GM23338 (cell line): ENCODE data around the gene CABLES2. TPM values are rescaled to one million over a fixed set of nuclear protein-coding genes. Genes with fewer than 3 reads are reported as not detected.

Source experiments
- ATAC-seq: fragments of 200-7000 bp; cut with Tn5 transposase; 3 replicates; pipeline ENCODE4 v1.9.1; 2020
- DNase-seq: peaks from one replicate; pipeline ENCODE4 v3.0.0-alpha.2; 2015; ENCODE audit warnings: low spot score
- H2AFZ ChIP-seq: fragments of 200-600 bp; sonication (generic); 2 replicates; pipeline ENCODE4 v1.8.0; 2016; ENCODE audit warnings: antibody characterized with exemption, mild to moderate bottlenecking, moderate library complexity
- H3F3A ChIP-seq: fragments of 200-600 bp; sonication (generic); replicated peaks from 2 replicates; pipeline ENCODE4 v1.8.0; 2017; ENCODE audit warnings: antibody characterized with exemption, mixed run types, low read depth
- H3K27ac ChIP-seq: fragments of 200-600 bp; sonication (generic); 2 replicates; pipeline ENCODE4 v1.6.1; 2016; ENCODE audit warnings: low read depth
- H3K27me3 ChIP-seq: fragments of 200-600 bp; sonication (generic); 2 replicates; pipeline ENCODE4 v1.8.0; 2016; ENCODE audit warnings: mild to moderate bottlenecking, mixed run types, moderate library complexity; ENCODE audit not compliant: insufficient read depth
- H3K36me3 ChIP-seq: fragments of 200-600 bp; sonication (generic); 2 replicates; pipeline ENCODE4 v1.8.0; 2016; ENCODE audit warnings: mild to moderate bottlenecking; ENCODE audit not compliant: insufficient read depth
- H3K4me1 ChIP-seq: fragments of 200-600 bp; sonication (generic); 2 replicates; pipeline ENCODE4 v1.8.0; 2016; ENCODE audit warnings: mild to moderate bottlenecking, moderate library complexity; ENCODE audit not compliant: insufficient read depth
- H3K4me2 ChIP-seq: fragments of 200-600 bp; sonication (generic); 2 replicates; pipeline ENCODE4 v1.7.1; 2017; ENCODE audit warnings: mixed run types
- H3K4me3 ChIP-seq: fragments of 200-600 bp; sonication (generic); 2 replicates; pipeline ENCODE4 v1.6.1; 2016; ENCODE audit warnings: mixed run types
- H3K79me2 ChIP-seq: fragments of 200-600 bp; sonication (generic); replicated peaks from 2 replicates; pipeline ENCODE4 v1.8.0; 2017; ENCODE audit warnings: mild to moderate bottlenecking; ENCODE audit not compliant: insufficient read depth
- H3K9me2 ChIP-seq: fragments of 200-600 bp; sonication (generic); 2 replicates; pipeline ENCODE4 v1.8.0; 2017; ENCODE audit not compliant: insufficient read depth
- H4K20me1 ChIP-seq: fragments of 200-600 bp; sonication (generic); replicated peaks from 2 replicates; pipeline ENCODE4 v1.8.0; 2017; ENCODE audit warnings: mild to moderate bottlenecking; ENCODE audit not compliant: insufficient read depth
- H3K27ac Mint-ChIP-seq: 2 replicates; pipeline ENCODE4 v1.8.0; 2020; ENCODE audit warnings: inconsistent platforms, mild to moderate bottlenecking, moderate library complexity, mixed read lengths
- H3K27me3 Mint-ChIP-seq: 3 replicates; pipeline ENCODE4 v1.8.0; 2022; ENCODE audit warnings: low read depth, mild to moderate bottlenecking, moderate library complexity, mixed read lengths, inconsistent platforms; ENCODE audit not compliant: insufficient read depth, poor library complexity
- H3K36me3 Mint-ChIP-seq: 3 replicates; pipeline ENCODE4 v1.8.0; 2021; ENCODE audit warnings: low read depth, mild to moderate bottlenecking, inconsistent platforms, moderate library complexity, mixed read lengths
- H3K4me1 Mint-ChIP-seq: 3 replicates; pipeline ENCODE4 v1.8.0; 2020; ENCODE audit warnings: mild to moderate bottlenecking, inconsistent platforms, mixed read lengths
- H3K4me3 Mint-ChIP-seq: 3 replicates; pipeline ENCODE4 v1.8.0; 2021; ENCODE audit warnings: moderate library complexity, mild to moderate bottlenecking, inconsistent platforms, mixed read lengths
- H3K9me3 Mint-ChIP-seq: 3 replicates; pipeline ENCODE4 v1.8.0; 2020; ENCODE audit warnings: moderate library complexity, mild to moderate bottlenecking, inconsistent platforms, mixed read lengths
- CREB1 ChIP-seq: fragments of 250-450 bp; sonication (Bioruptor Pico); IDR thresholded peaks from 2 replicates; pipeline ENCODE4 v1.5.0; 2020; ENCODE audit warnings: low read depth, mild to moderate bottlenecking, moderate library complexity
- EZH2 ChIP-seq: fragments of 200-600 bp; sonication (generic); IDR thresholded peaks from one replicate; pipeline ENCODE4 v1.8.0; 2017; ENCODE audit warnings: antibody characterized with exemption, mild to moderate bottlenecking, low read depth; ENCODE audit not compliant: unreplicated experiment
- EZH2phosphoT487 ChIP-seq: fragments of 200-600 bp; sonication (generic); IDR thresholded peaks from one replicate; pipeline ENCODE4 v1.8.1; 2018; ENCODE audit warnings: antibody characterized with exemption; ENCODE audit not compliant: unreplicated experiment
- JUNB ChIP-seq: IDR thresholded peaks from one replicate; pipeline ENCODE4 v1.6.1; 2016; ENCODE audit warnings: antibody characterized with exemption; ENCODE audit not compliant: unreplicated experiment
- NANOG ChIP-seq: IDR thresholded peaks from 2 replicates; pipeline ENCODE4 v1.6.1; 2016; ENCODE audit warnings: antibody characterized with exemption, borderline replicate concordance
- POLR2AphosphoS5 ChIP-seq: IDR thresholded peaks from 2 replicates; pipeline ENCODE4 v1.6.1; 2016; ENCODE audit warnings: antibody characterized with exemption, low read depth
- STAT1 ChIP-seq: IDR thresholded peaks from one replicate; pipeline ENCODE4 v1.6.1; 2016; ENCODE audit warnings: antibody characterized with exemption; ENCODE audit not compliant: unreplicated experiment
- ZNF114 ChIP-seq: fragments of 250-450 bp; sonication (Bioruptor Pico); IDR thresholded peaks from 2 replicates; pipeline ENCODE4 v1.5.0; 2020; ENCODE audit warnings: mild to moderate bottlenecking, moderate library complexity
- ZNF331 ChIP-seq: fragments of 250-450 bp; sonication (Bioruptor Pico); IDR thresholded peaks from 2 replicates; pipeline ENCODE4 v1.5.0; 2020; ENCODE audit warnings: low read depth, mild to moderate bottlenecking, moderate library complexity
- polyA plus RNA-seq: library from polyadenylated mRNA; unstranded; fragments of >200 nt; fragmentation: Nextera tagmentation; extraction: Ambion mirVana; gene quantifications from 2 replicates; pipeline ENCODE4 v1.2.1, GENCODE V29; 2016
- total RNA-seq: library from RNA; depleted of rRNA; stranded (reverse); fragments of >200 nt; shearing (Covaris generic); gene quantifications from 2 replicates; pipeline ENCODE4 v1.2.3, GENCODE V29; 2014
- TF ChIP-seq, protein P1 (sequence below): fragments of 250-450 bp; sonication (Bioruptor Pico); IDR thresholded peaks from 2 replicates; pipeline ENCODE4 v1.5.0; 2020; ENCODE audit warnings: mild to moderate bottlenecking, moderate library complexity
- TF ChIP-seq, protein P2 (sequence below), 2 experiments: fragments of 200-600 bp in 1 of 2; sonication (generic) in 1 of 2; conservative IDR thresholded peaks; 2 replicates each; pipeline versions ENCODE4 v1.5.1 to v1.6.1; 2016 to 2017; ENCODE audit warnings: antibody characterized with exemption in 2 of 2, low read depth in 2 of 2, mild to moderate bottlenecking in 2 of 2, moderate library complexity in 1 of 2
- TF ChIP-seq, protein P3 (sequence below): IDR thresholded peaks from 2 replicates; pipeline ENCODE4 v1.6.1; 2016; ENCODE audit warnings: antibody characterized with exemption
- TF ChIP-seq, protein P4 (sequence below): IDR thresholded peaks from one replicate; pipeline ENCODE4 v1.6.1; 2018; ENCODE audit warnings: antibody characterized with exemption; ENCODE audit not compliant: unreplicated experiment

The CABLES2 gene
- total and polyA plus RNA-seq, 2 experiments from 2014 or later: 4.3 to 12.7 TPM

DNA sequence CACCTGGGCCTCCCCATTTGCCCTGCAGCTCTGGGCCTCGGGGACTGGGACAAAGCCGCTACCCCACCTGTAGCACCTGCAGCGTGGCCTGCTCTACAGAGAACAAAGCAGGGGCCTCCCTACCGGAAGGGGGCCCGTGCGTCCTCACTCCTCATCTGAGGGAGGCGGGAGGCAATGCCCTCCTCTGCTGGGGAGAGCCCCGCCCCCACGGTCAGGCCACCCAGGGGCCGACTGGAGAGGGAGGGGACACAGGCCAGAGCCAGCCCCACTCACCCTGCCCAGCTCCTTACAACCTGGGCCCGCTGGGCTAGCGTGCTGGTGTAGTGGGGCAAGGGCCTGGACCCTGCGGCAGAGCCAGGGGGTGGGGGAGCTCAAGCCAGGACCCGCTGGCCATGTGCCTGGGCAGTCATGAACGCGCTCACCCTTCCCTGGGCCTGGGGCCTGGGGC is 48.0 kb downstream of the CABLES2 start:
- no peak for ATAC-seq
- H3K4me1 Mint-ChIP-seq: peaks cover 42% of the 10 kb centered on the region
- H3K27ac Mint-ChIP-seq: peak overlapping the region; percentile 90; the same call in 1 of the 2 replicates
- Histone ChIP-seq H3K9me2 (no peaks in the 10 kb centered on the region), H3K4me1 (peaks cover 54% of the 10 kb centered on the region), H3K27ac (0 out of 2 replicates have a peak overlapping the region, but pooled peaks have one; percentile 63), H3K36me3 (no peaks in the 10 kb centered on the region; the same call in 1 of the 2 replicates), H3F3A (peaks cover 16% of the 10 kb centered on the region), H3K4me2 (no peak overlapping the region), H2AFZ (no peak overlapping the region), H4K20me1 (peaks cover 12% of the 10 kb centered on the region), H3K4me3 (no peak overlapping the region), H3K27me3 (no peaks in the 10 kb centered on the region), H3K79me2 (peaks cover 90% of the 10 kb centered on the region)
- peaks cover 15% of the 10 kb centered on the region for H3K27me3 Mint-ChIP-seq
- peaks cover 3% of the 10 kb centered on the region; the same call in 1 of the 3 replicates for H3K36me3 Mint-ChIP-seq
- TF ChIP-seq CREB1 (no peak), ZNF114 (CRISPR knock-in tag) (no peak), EZH2 (no peak), NANOG (no peak), ZNF331 (CRISPR knock-in tag) (no peak), STAT1 (no peak), POLR2AphosphoS5 (no peak), JUNB (no peak), EZH2phosphoT487 (no peak)
- TF ChIP-seq, protein P1, sequence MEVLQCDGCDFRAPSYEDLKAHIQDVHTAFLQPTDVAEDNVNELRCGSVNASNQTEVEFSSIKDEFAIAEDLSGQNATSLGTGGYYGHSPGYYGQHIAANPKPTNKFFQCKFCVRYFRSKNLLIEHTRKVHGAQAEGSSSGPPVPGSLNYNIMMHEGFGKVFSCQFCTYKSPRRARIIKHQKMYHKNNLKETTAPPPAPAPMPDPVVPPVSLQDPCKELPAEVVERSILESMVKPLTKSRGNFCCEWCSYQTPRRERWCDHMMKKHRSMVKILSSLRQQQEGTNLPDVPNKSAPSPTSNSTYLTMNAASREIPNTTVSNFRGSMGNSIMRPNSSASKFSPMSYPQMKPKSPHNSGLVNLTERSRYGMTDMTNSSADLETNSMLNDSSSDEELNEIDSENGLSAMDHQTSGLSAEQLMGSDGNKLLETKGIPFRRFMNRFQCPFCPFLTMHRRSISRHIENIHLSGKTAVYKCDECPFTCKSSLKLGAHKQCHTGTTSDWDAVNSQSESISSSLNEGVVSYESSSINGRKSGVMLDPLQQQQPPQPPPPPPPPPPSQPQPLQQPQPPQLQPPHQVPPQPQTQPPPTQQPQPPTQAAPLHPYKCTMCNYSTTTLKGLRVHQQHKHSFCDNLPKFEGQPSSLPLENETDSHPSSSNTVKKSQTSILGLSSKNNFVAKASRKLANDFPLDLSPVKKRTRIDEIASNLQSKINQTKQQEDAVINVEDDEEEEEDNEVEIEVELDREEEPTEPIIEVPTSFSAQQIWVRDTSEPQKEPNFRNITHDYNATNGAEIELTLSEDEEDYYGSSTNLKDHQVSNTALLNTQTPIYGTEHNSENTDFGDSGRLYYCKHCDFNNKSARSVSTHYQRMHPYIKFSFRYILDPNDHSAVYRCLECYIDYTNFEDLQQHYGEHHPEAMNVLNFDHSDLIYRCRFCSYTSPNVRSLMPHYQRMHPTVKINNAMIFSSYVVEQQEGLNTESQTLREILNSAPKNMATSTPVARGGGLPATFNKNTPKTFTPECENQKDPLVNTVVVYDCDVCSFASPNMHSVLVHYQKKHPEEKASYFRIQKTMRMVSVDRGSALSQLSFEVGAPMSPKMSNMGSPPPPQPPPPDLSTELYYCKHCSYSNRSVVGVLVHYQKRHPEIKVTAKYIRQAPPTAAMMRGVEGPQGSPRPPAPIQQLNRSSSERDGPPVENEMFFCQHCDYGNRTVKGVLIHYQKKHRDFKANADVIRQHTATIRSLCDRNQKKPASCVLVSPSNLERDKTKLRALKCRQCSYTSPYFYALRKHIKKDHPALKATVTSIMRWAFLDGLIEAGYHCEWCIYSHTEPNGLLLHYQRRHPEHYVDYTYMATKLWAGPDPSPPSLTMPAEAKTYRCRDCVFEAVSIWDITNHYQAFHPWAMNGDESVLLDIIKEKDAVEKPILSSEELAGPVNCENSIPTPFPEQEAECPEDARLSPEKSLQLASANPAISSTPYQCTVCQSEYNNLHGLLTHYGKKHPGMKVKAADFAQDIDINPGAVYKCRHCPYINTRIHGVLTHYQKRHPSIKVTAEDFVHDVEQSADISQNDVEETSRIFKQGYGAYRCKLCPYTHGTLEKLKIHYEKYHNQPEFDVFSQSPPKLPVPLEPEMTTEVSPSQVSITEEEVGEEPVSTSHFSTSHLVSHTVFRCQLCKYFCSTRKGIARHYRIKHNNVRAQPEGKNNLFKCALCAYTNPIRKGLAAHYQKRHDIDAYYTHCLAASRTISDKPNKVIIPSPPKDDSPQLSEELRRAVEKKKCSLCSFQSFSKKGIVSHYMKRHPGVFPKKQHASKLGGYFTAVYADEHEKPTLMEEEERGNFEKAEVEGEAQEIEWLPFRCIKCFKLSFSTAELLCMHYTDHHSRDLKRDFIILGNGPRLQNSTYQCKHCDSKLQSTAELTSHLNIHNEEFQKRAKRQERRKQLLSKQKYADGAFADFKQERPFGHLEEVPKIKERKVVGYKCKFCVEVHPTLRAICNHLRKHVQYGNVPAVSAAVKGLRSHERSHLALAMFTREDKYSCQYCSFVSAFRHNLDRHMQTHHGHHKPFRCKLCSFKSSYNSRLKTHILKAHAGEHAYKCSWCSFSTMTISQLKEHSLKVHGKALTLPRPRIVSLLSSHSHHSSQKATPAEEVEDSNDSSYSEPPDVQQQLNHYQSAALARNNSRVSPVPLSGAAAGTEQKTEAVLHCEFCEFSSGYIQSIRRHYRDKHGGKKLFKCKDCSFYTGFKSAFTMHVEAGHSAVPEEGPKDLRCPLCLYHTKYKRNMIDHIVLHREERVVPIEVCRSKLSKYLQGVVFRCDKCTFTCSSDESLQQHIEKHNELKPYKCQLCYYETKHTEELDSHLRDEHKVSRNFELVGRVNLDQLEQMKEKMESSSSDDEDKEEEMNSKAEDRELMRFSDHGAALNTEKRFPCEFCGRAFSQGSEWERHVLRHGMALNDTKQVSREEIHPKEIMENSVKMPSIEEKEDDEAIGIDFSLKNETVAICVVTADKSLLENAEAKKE (CRISPR knock-in tag): no peak
- TF ChIP-seq, protein P2, sequence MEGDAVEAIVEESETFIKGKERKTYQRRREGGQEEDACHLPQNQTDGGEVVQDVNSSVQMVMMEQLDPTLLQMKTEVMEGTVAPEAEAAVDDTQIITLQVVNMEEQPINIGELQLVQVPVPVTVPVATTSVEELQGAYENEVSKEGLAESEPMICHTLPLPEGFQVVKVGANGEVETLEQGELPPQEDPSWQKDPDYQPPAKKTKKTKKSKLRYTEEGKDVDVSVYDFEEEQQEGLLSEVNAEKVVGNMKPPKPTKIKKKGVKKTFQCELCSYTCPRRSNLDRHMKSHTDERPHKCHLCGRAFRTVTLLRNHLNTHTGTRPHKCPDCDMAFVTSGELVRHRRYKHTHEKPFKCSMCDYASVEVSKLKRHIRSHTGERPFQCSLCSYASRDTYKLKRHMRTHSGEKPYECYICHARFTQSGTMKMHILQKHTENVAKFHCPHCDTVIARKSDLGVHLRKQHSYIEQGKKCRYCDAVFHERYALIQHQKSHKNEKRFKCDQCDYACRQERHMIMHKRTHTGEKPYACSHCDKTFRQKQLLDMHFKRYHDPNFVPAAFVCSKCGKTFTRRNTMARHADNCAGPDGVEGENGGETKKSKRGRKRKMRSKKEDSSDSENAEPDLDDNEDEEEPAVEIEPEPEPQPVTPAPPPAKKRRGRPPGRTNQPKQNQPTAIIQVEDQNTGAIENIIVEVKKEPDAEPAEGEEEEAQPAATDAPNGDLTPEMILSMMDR (conservative IDR thresholded peaks at IDR 0.05; ENCODE audit: low read depth in 2 of 2): no peak
- TF ChIP-seq, protein P3, sequence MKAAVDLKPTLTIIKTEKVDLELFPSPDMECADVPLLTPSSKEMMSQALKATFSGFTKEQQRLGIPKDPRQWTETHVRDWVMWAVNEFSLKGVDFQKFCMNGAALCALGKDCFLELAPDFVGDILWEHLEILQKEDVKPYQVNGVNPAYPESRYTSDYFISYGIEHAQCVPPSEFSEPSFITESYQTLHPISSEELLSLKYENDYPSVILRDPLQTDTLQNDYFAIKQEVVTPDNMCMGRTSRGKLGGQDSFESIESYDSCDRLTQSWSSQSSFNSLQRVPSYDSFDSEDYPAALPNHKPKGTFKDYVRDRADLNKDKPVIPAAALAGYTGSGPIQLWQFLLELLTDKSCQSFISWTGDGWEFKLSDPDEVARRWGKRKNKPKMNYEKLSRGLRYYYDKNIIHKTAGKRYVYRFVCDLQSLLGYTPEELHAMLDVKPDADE: no peak
- TF ChIP-seq, protein P4, sequence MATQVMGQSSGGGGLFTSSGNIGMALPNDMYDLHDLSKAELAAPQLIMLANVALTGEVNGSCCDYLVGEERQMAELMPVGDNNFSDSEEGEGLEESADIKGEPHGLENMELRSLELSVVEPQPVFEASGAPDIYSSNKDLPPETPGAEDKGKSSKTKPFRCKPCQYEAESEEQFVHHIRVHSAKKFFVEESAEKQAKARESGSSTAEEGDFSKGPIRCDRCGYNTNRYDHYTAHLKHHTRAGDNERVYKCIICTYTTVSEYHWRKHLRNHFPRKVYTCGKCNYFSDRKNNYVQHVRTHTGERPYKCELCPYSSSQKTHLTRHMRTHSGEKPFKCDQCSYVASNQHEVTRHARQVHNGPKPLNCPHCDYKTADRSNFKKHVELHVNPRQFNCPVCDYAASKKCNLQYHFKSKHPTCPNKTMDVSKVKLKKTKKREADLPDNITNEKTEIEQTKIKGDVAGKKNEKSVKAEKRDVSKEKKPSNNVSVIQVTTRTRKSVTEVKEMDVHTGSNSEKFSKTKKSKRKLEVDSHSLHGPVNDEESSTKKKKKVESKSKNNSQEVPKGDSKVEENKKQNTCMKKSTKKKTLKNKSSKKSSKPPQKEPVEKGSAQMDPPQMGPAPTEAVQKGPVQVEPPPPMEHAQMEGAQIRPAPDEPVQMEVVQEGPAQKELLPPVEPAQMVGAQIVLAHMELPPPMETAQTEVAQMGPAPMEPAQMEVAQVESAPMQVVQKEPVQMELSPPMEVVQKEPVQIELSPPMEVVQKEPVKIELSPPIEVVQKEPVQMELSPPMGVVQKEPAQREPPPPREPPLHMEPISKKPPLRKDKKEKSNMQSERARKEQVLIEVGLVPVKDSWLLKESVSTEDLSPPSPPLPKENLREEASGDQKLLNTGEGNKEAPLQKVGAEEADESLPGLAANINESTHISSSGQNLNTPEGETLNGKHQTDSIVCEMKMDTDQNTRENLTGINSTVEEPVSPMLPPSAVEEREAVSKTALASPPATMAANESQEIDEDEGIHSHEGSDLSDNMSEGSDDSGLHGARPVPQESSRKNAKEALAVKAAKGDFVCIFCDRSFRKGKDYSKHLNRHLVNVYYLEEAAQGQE: no peak
- H3K9me3 Mint-ChIP-seq: no peaks in the 10 kb centered on the region
- H3K4me3 Mint-ChIP-seq: no peak overlapping the region
- DNase-seq: no peak
